ENCODE results near the gene FYN.

GRCh38 chr6:111829581-111829980 lies 43.7 kb downstream of the FYN start:
- no peak for TF ChIP-seq POLR2AphosphoS5 (IDR thresholded peaks at IDR 0.05; ENCODE audit: low read depth, low read length)
- TF ChIP-seq POLR2A (IDR thresholded peaks at IDR 0.05; ENCODE audit: low read depth, low read length): no peak
- TF ChIP-seq TAF1 (IDR thresholded peaks at IDR 0.05; ENCODE audit: borderline replicate concordance, low read depth, low read length): no peak
